Neural cell (in vitro differentiated cells): Measurements from ENCODE around the gene PEA15. TPM values are rescaled to one million over a fixed set of nuclear protein-coding genes. Genes with fewer than 3 reads are reported as not detected.

Experiments
- H2AFZ ChIP-seq: fragments of 200-600, 300-800 bp; sonication (generic), shearing (Covaris generic); 2 replicates; pipeline ENCODE4 v1.6.0; 2014; ENCODE audit warnings: low read depth, mild to moderate bottlenecking, antibody characterized with exemption, low read length, moderate library complexity
- H3F3A ChIP-seq: fragments of 200-600 bp; shearing (Covaris generic); 2 replicates; pipeline ENCODE4 v1.6.1; 2016; ENCODE audit warnings: mild to moderate bottlenecking, moderate library complexity, mixed read lengths, antibody characterized with exemption, low read length; ENCODE audit not compliant: insufficient read depth, poor library complexity, severe bottlenecking
- H3K27ac ChIP-seq: fragments of 200-600, 300-800 bp; sonication (generic), shearing (Covaris generic); 2 replicates; pipeline ENCODE4 v1.5.1; 2014; ENCODE audit warnings: mild to moderate bottlenecking, low read length, moderate library complexity
- H3K27me3 ChIP-seq: fragments of 300-800, 200-600 bp; sonication (generic), shearing (Covaris generic); 2 replicates; pipeline ENCODE4 v1.6.0; 2014; ENCODE audit warnings: mild to moderate bottlenecking, low read depth, low read length, moderate library complexity; ENCODE audit not compliant: insufficient read depth
- H3K36me3 ChIP-seq: fragments of 300-800, 200-600 bp; sonication (generic), shearing (Covaris generic); 2 replicates; pipeline ENCODE4 v1.5.1; 2014; ENCODE audit warnings: mild to moderate bottlenecking, antibody characterized with exemption, low read length, moderate library complexity; ENCODE audit not compliant: insufficient read depth
- H3K4me2 ChIP-seq: fragments of 300-800, 200-600 bp; sonication (generic), shearing (Covaris generic); 2 replicates; pipeline ENCODE4 v1.6.0; 2014; ENCODE audit warnings: mild to moderate bottlenecking, low read length
- H3K4me3 ChIP-seq: fragments of 300-800, 200-600 bp; sonication (generic), shearing (Covaris generic); 2 replicates; pipeline ENCODE4 v1.5.1; 2014; ENCODE audit warnings: mild to moderate bottlenecking, low read length, moderate library complexity
- H3K79me2 ChIP-seq: fragments of 200-600 bp; shearing (Covaris generic); replicated peaks from 2 replicates; pipeline ENCODE4 v1.6.0; 2014; ENCODE audit warnings: mild to moderate bottlenecking, low read length, moderate library complexity; ENCODE audit not compliant: insufficient read depth
- H3K9ac ChIP-seq: fragments of 300-800, 200-600 bp; sonication (generic), shearing (Covaris generic); 2 replicates; pipeline ENCODE4 v1.6.1; 2016; ENCODE audit warnings: mild to moderate bottlenecking, low read length, mixed read lengths
- H3K9me2 ChIP-seq: fragments of 200-600 bp; shearing (Covaris generic); 2 replicates; pipeline ENCODE4 v1.6.1; 2016; ENCODE audit warnings: mild to moderate bottlenecking, low read length, mixed read lengths; ENCODE audit not compliant: insufficient read depth
- H3K9me3 ChIP-seq: fragments of 200-600, 300-800 bp; sonication (generic), shearing (Covaris generic); 2 replicates; pipeline ENCODE4 v1.6.1; 2016; ENCODE audit warnings: mild to moderate bottlenecking, mixed run types, low read length, moderate library complexity, mixed read lengths
- H4K20me1 ChIP-seq: fragments of 200-600 bp; shearing (Covaris generic); 2 replicates; pipeline ENCODE4 v1.6.1; 2016; ENCODE audit warnings: mild to moderate bottlenecking, mixed run types; ENCODE audit not compliant: insufficient read depth
- EZH2 ChIP-seq: fragments of 200-600, 300-800 bp; shearing (Covaris generic), sonication (generic); IDR thresholded peaks from 2 replicates; pipeline ENCODE4 v1.6.1; 2014; ENCODE audit warnings: antibody characterized with exemption, low read length, borderline replicate concordance, mild to moderate bottlenecking; ENCODE audit not compliant: insufficient read depth, poor library complexity, severe bottlenecking
- POLR2AphosphoS5 ChIP-seq: IDR thresholded peaks from 2 replicates; pipeline ENCODE4 v1.6.1; 2012
- RAD21 ChIP-seq: fragments of 450-650 bp; conservative IDR thresholded peaks from 2 replicates; pipeline ENCODE4 v1.6.1; 2014; ENCODE audit warnings: antibody characterized with exemption, mild to moderate bottlenecking, moderate library complexity
- polyA plus RNA-seq: library from polyadenylated mRNA; depleted of rRNA; stranded (reverse); fragments of >200 nt; gene quantifications from 2 replicates; pipeline ENCODE4 v1.2.3, GENCODE V29; 2014
- TF ChIP-seq, protein P1 (sequence below): fragments of 450-650 bp; IDR thresholded peaks from 2 replicates; pipeline ENCODE4 v1.5.1; 2014; ENCODE audit warnings: antibody characterized with exemption, mild to moderate bottlenecking, moderate library complexity; ENCODE audit not compliant: poor library complexity, severe bottlenecking
- TF ChIP-seq, protein P2 (sequence below): IDR thresholded peaks from 2 replicates; pipeline ENCODE4 v1.6.1; 2012; ENCODE audit warnings: borderline replicate concordance

Gene PEA15
- polyA plus RNA-seq, 1 donor from 2014 or later, result 46.4 TPM

DNA sequence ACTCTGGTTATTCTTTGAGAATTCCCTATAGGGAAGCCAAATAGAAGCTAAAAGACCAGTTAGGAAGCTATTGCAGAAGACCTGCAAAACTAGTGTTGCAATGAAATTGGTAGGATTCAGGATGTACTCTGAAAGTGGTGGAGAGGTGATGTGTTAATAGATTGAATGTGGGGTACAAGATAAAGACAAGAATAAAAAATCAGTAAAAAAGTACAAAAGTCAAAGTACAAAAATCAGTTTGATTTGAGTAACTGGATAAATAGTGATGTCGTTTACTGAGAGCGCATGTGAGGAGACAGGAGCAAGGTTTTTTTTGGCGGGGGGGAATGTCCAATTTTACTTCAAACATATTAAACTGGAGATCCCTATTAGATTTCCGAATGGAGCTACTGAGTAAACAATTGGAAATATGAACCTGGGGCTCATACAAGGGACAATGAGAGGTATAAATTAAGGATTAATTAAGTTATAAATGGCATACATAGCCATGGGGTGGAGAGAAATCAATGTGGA is 59.7 kb downstream of the PEA15 start:
- H3K4me3 ChIP-seq, result no peak overlapping the region
- no peak overlapping the region for H3K4me2 ChIP-seq
- H2AFZ ChIP-seq, result no peak overlapping the region
- no peaks in the 10 kb centered on the region for H3K27me3 ChIP-seq
- no peak overlapping the region for H3K9ac ChIP-seq
- H3K27ac ChIP-seq, result no peak overlapping the region
- no peaks in the 10 kb centered on the region for H3F3A ChIP-seq
- TF ChIP-seq RAD21, result no peak
- TF ChIP-seq POLR2AphosphoS5, result no peak
- TF ChIP-seq, protein P1, sequence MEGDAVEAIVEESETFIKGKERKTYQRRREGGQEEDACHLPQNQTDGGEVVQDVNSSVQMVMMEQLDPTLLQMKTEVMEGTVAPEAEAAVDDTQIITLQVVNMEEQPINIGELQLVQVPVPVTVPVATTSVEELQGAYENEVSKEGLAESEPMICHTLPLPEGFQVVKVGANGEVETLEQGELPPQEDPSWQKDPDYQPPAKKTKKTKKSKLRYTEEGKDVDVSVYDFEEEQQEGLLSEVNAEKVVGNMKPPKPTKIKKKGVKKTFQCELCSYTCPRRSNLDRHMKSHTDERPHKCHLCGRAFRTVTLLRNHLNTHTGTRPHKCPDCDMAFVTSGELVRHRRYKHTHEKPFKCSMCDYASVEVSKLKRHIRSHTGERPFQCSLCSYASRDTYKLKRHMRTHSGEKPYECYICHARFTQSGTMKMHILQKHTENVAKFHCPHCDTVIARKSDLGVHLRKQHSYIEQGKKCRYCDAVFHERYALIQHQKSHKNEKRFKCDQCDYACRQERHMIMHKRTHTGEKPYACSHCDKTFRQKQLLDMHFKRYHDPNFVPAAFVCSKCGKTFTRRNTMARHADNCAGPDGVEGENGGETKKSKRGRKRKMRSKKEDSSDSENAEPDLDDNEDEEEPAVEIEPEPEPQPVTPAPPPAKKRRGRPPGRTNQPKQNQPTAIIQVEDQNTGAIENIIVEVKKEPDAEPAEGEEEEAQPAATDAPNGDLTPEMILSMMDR, result no peak
- TF ChIP-seq, protein P2, sequence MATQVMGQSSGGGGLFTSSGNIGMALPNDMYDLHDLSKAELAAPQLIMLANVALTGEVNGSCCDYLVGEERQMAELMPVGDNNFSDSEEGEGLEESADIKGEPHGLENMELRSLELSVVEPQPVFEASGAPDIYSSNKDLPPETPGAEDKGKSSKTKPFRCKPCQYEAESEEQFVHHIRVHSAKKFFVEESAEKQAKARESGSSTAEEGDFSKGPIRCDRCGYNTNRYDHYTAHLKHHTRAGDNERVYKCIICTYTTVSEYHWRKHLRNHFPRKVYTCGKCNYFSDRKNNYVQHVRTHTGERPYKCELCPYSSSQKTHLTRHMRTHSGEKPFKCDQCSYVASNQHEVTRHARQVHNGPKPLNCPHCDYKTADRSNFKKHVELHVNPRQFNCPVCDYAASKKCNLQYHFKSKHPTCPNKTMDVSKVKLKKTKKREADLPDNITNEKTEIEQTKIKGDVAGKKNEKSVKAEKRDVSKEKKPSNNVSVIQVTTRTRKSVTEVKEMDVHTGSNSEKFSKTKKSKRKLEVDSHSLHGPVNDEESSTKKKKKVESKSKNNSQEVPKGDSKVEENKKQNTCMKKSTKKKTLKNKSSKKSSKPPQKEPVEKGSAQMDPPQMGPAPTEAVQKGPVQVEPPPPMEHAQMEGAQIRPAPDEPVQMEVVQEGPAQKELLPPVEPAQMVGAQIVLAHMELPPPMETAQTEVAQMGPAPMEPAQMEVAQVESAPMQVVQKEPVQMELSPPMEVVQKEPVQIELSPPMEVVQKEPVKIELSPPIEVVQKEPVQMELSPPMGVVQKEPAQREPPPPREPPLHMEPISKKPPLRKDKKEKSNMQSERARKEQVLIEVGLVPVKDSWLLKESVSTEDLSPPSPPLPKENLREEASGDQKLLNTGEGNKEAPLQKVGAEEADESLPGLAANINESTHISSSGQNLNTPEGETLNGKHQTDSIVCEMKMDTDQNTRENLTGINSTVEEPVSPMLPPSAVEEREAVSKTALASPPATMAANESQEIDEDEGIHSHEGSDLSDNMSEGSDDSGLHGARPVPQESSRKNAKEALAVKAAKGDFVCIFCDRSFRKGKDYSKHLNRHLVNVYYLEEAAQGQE, result no peak
- no peak for TF ChIP-seq EZH2
- no peaks in the 10 kb centered on the region for H3K9me3 ChIP-seq
- H3K36me3 ChIP-seq, result no peaks in the 10 kb centered on the region
- no peaks in the 10 kb centered on the region for H3K9me2 ChIP-seq
- H4K20me1 ChIP-seq, result no peaks in the 10 kb centered on the region
- H3K79me2 ChIP-seq, result peaks cover 23% of the 10 kb centered on the region

Other genes starting within 250 kb of the PEA15 start
- gene PIGM, start 173.4 kb upstream of the PEA15 start, polyA plus RNA-seq, result 3.4 and 3.8 TPM in 2 replicates
- gene KCNJ10, start 135.2 kb upstream of the PEA15 start, polyA plus RNA-seq, result not detected in 2 replicates
- gene KCNJ9, start 123.8 kb upstream of the PEA15 start, polyA plus RNA-seq, result 8.0 and 9.8 TPM in 2 replicates
- 26.9 and 27.3 TPM in 2 replicates for gene IGSF8, start 106.8 kb upstream of the PEA15 start, polyA plus RNA-seq
- gene ATP1A2, start 89.6 kb upstream of the PEA15 start, polyA plus RNA-seq, result 0.12 and 0.14 TPM in 2 replicates
- not detected in 2 replicates for gene ATP1A4, start 53.8 kb upstream of the PEA15 start, polyA plus RNA-seq
- gene CASQ1, start 14.8 kb upstream of the PEA15 start, polyA plus RNA-seq, result not detected in 2 replicates
- 153 TPM in 2 replicates for gene DCAF8, start 57.2 kb downstream of the PEA15 start, polyA plus RNA-seq
- gene PEX19, start 79.7 kb downstream of the PEA15 start, polyA plus RNA-seq, result 37.7 and 51.6 TPM in 2 replicates
- 75.0 and 75.6 TPM in 2 replicates for gene COPA, start 137.9 kb downstream of the PEA15 start, polyA plus RNA-seq
- 21.0 and 26.8 TPM in 2 replicates for gene NCSTN, start 138.0 kb downstream of the PEA15 start, polyA plus RNA-seq
- gene NHLH1, start 161.7 kb downstream of the PEA15 start, polyA plus RNA-seq, result 0.11 and 0.90 TPM in 2 replicates
- 22.6 and 34.0 TPM in 2 replicates for gene VANGL2, start 195.2 kb downstream of the PEA15 start, polyA plus RNA-seq